ENCODE measurements around the gene OVCA2.

The OVCA2 gene

DNA sequence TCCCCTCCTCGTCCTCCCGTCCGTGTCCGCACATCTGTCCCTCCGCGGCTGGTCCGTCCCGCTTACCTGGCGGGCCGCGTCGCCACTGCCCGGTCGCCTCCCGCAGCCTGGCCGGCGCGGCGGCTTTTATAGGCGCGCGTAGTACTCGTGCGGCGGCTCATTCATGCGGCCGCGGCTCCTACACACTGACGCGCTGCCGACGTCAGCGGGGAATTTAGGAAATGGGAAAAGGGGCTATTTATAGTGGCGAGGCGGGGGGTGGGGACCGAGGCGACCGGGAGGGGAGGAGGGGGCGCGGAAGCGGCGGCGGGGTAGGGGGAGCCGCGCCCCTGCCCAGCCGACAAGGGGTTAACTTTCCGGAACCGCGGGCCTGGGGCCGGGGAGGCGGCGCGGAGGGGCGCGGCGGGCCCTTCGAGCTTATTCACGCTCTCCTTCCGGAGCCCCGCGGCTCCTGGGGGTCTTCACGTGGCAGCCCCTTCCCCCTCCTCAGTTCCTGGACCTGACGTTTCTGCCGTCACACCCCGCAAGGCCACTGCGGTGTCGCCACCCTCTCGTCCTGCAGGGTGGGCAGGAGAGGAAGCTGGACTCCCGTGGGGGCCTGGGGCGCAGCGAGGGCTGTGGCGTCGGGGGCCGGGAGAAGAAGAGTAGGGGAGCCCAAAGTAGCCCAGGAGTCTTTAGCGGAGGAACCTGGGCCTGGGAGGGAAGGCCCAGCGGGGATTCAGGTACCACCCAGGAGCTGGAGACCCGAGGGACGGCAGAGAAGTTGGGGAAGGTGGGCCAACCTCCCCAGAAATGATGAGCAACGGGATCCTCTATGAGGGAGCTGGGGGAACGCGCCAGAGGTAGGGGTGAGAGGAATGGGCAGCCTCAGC lies 9.5 kb downstream of the OVCA2 start:
- Histone ChIP-seq H3K4me3 (peak overlapping the region; percentile 74), H3K27ac (no peak overlapping the region), H3K9me3 (ENCODE audit: low read depth, low read length) (no peaks in the 10 kb centered on the region), H3K36me3 (ENCODE audit: insufficient read depth, low read length) (no peaks in the 10 kb centered on the region), H3K9ac (ENCODE audit: insufficient read length) (no peak overlapping the region)
- no peak for TF ChIP-seq FOXP2 (optimal IDR thresholded peaks at IDR 0.05; ENCODE audit: control extremely low read depth, extremely low read length, insufficient read depth)
- no peak for TF ChIP-seq POLR2AphosphoS5 (IDR thresholded peaks at IDR 0.05; ENCODE audit: borderline replicate concordance, low read depth, low read length)
- peak; percentile 56 for TF ChIP-seq EZH2 (IDR thresholded peaks at IDR 0.05)
- no peak for DNase-seq (ENCODE audit: low read depth, low spot score)

DNA sequence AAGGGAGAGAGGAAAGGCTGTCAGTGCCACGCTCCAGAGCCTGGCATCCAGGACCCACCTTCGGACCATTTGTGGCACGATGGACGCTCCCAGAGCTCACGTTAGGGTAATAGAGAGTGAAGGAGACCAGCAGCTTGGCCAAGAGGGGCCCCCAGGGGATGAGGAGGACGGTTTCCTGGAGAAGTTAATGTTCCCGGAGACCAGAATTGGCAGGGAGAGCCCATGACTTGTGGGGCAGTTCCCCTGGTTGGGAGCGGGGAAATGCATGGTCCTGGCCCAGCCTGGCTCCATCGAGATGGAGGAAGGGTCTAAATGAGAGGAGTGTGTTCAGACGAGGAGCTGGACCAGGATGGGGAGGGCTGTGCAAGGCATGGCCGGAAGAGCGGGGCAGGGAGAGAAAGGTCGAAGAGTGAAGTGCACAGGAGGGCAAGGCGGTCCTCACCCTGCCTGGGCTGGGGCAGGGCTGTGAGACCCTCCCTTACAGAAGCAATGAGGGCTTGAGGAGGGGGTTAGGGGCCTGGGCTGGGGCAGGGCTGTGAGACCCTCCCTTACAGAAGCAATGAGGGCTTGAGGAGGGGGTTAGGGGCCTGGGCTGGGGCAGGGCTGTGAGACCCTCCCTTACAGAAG lies 10.2 kb downstream of the OVCA2 start:
- no peak for DNase-seq (ENCODE audit: low read depth, low spot score)
- no peak for TF ChIP-seq FOXP2 (optimal IDR thresholded peaks at IDR 0.05; ENCODE audit: control extremely low read depth, extremely low read length, insufficient read depth)
- no peak for TF ChIP-seq EZH2 (IDR thresholded peaks at IDR 0.05)
- no peak for TF ChIP-seq POLR2AphosphoS5 (IDR thresholded peaks at IDR 0.05; ENCODE audit: borderline replicate concordance, low read depth, low read length)
- no peak overlapping the region for H3K4me3 ChIP-seq
- H3K9ac ChIP-seq (ENCODE audit: insufficient read length), result no peak overlapping the region
- no peak overlapping the region for H3K27ac ChIP-seq
- no peaks in the 10 kb centered on the region for H3K9me3 ChIP-seq (ENCODE audit: low read depth, low read length)
- no peaks in the 10 kb centered on the region for H3K36me3 ChIP-seq (ENCODE audit: insufficient read depth, low read length)

DNA sequence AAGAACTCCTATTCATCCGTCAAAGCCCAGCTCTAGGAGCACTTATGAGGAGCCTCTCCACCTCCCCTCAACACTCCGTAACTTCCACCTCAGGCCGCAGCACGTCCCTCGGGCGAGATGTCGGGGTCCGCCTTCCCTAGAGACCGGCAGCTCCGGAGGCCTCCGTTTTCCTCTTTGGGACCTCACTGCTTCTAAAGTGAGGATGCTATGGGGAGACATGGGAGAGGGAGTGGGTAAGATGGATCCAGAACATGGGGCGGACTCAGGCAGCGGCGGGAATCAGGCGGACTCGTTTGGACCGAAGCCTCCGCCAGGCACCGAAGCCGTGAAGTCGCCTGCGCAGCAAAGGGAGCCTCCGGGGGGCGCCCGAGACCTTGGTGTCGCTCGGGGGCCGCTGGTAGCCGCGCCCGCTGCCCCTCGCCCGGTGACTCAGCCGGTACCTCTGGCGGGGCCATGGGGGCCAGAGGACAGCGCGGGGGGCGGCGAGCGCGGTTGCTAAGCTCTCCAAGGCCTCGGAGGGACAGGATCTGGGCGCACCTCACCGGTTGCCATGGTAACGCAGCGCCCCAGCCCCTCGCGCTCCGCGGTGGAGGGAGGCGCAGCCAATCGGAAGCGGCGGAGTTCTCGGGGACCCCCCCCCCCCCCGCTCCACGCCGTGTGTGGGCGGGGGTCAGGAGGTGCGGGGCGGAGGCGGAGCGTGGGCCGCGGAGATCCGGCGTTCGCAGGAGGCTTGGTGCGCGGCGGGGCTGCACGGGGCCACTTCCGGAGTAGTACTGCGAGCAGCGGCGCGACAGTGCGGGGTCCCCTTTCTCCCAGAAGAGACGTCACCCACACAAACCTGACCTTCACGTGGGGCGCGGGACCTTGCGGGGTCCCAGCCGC lies 11.8 kb downstream of the OVCA2 start:
- no peak overlapping the region for H3K9ac ChIP-seq (ENCODE audit: insufficient read length)
- no peak for DNase-seq (ENCODE audit: low read depth, low spot score)
- H3K27ac ChIP-seq, result no peak overlapping the region
- TF ChIP-seq FOXP2 (optimal IDR thresholded peaks at IDR 0.05; ENCODE audit: control extremely low read depth, extremely low read length, insufficient read depth) (no peak), EZH2 (IDR thresholded peaks at IDR 0.05) (no peak), POLR2AphosphoS5 (IDR thresholded peaks at IDR 0.05; ENCODE audit: borderline replicate concordance, low read depth, low read length) (no peak)
- H3K9me3 ChIP-seq (ENCODE audit: low read depth, low read length), result no peaks in the 10 kb centered on the region
- no peaks in the 10 kb centered on the region for H3K36me3 ChIP-seq (ENCODE audit: insufficient read depth, low read length)
- H3K4me3 ChIP-seq, result peak overlapping the region; percentile 78

DNA sequence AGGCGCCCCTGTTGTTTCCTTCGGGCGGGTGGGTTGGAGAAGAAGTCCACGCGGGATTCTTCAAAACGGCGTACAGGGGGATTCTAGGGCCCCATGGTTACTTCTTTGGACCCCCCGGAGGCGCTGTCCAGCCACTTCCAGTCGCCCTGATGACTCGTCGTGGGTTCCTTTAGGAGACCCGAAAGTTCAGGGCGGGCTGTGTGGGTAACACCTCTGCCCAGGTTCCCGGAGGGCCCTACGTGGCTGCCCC lies 12.4 kb downstream of the OVCA2 start:
- Histone ChIP-seq H3K4me3 (peak overlapping the region; percentile 78), H3K9me3 (ENCODE audit: low read depth, low read length) (no peaks in the 10 kb centered on the region), H3K9ac (ENCODE audit: insufficient read length) (no peak overlapping the region), H3K36me3 (ENCODE audit: insufficient read depth, low read length) (no peaks in the 10 kb centered on the region), H3K27ac (no peak overlapping the region)
- DNase-seq (ENCODE audit: low read depth, low spot score), result no peak
- TF ChIP-seq POLR2AphosphoS5 (IDR thresholded peaks at IDR 0.05; ENCODE audit: borderline replicate concordance, low read depth, low read length) (no peak), EZH2 (IDR thresholded peaks at IDR 0.05) (no peak), FOXP2 (optimal IDR thresholded peaks at IDR 0.05; ENCODE audit: control extremely low read depth, extremely low read length, insufficient read depth) (no peak)

DNA sequence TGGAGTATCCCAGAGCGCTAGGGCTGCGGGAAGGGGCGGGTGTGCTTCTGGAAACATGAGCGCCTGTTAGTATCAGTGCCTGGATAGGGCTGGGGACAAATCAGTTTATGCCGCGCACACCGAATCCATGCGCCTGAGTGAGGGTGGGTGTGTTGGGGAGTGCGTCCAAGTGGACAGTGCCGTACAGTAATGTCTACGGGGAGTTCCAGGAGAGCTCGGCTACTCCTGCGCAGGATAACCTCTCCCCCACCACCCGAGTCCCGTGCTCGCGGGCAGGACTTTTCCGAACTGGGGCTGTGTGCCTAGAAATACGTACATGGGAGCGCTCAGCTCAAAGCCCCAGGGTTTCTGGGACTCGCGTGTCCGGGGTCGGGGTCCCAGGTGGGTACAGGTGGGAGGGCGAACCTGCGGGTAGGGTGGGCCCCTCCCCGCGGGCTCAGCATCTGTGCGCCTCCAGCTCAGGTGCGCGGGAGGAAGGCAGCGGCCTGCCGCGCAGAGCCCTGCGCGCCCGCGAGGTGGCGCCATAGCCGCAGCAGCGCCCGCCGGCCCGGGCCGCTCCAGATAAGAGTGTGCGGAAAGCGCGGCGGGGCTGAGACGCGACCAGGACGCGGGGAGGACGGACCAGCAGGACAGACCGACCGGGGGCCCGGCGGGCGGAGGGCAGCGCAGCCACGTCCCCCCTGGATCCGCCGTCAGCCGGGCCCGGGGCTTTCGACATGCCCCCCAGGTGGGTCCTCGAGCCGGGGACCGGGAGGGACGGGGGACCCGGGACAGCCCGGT lies 12.9 kb downstream of the OVCA2 start, which contains the start of gene HIC1:
HIC1 (plus strand) TSS at position 592 of the 780 bp plus-strand sequence. CDS start 1,588 bp downstream, outside the sequence.
- DNase-seq (ENCODE audit: low read depth, low spot score), result no peak
- Histone ChIP-seq H3K36me3 (ENCODE audit: insufficient read depth, low read length) (no peaks in the 10 kb centered on the region), H3K9me3 (ENCODE audit: low read depth, low read length) (no peaks in the 10 kb centered on the region), H3K4me3 (peak within 1 kb of the TSS; percentile 78), H3K27ac (no peak within 1 kb of the TSS), H3K9ac (ENCODE audit: insufficient read length) (no peak within 1 kb of the TSS)
- no peak for TF ChIP-seq EZH2 (IDR thresholded peaks at IDR 0.05)

DNA sequence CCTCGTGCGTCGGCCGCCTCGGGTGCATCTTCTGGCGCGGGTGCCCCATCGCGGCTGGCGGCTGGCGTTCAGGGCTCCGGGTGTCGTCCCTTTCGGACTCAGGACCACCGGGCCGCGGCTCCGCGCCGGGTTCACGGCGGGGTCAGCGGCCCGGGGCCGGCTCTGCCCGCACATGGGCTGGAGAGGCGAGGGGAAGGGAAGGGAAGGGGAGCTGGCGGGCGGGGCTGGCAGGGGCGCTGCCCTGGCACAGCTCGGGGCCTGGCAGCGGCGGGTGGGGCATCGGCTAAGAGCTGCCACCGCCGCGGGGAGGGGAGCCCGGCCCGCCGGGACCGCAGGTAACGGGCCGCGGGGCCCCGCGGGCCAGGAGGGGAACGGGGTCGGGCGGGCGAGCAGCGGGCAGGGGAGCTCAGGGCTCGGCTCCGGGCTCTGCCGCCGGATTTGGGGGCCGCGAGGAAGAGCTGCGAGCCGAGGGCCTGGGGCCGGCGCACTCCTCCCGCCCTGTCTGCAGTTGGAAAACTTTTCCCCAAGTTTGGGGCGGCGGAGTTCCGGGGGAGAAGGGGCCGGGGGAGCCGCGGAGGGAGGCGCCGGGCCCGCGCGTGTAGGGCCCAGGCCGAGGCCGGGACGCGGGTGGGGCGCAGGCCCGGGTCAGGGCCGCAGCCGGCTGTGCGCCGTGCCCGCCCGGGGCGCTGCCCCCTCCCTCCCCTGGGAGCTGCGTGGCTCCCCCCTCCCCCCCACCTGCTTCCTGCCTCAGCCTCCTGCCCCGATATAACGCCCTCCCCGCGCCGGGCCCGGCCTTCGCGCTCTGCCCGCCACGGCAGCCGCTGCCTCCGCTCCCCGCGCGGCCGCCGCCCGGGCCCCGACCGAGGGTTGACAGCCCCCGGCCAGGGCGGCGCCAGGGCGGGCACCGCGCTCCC lies 13.7 kb downstream of the OVCA2 start:
- no peaks in the 10 kb centered on the region for H3K36me3 ChIP-seq (ENCODE audit: insufficient read depth, low read length)
- no peaks in the 10 kb centered on the region for H3K9me3 ChIP-seq (ENCODE audit: low read depth, low read length)
- no peak overlapping the region for H3K27ac ChIP-seq
- no peak for TF ChIP-seq FOXP2 (optimal IDR thresholded peaks at IDR 0.05; ENCODE audit: control extremely low read depth, extremely low read length, insufficient read depth)
- no peak for TF ChIP-seq POLR2AphosphoS5 (IDR thresholded peaks at IDR 0.05; ENCODE audit: borderline replicate concordance, low read depth, low read length)
- no peak for TF ChIP-seq EZH2 (IDR thresholded peaks at IDR 0.05)
- no peak for DNase-seq (ENCODE audit: low read depth, low spot score)
- H3K9ac ChIP-seq (ENCODE audit: insufficient read length), result no peak overlapping the region
- H3K4me3 ChIP-seq, result peak overlapping the region; percentile 78
